K562 (cell line): ENCODE data around the gene SLC35E1. TPM values are rescaled to one million over a fixed set of nuclear protein-coding genes. Genes with fewer than 3 reads are reported as not detected.

Experiments
- ATAC-seq: fragments of 200-7000 bp; cut with Tn5 transposase; 3 replicates; pipeline ENCODE4 v1.9.1; 2020; ENCODE audit warnings: moderate library complexity
- BruUV-seq: library from RNA; stranded (reverse); fragments of 400-500 nt; replicated peaks from 2 replicates; lab custom pipeline; 2021; lab: Mats Ljungman, UMichigan
- CTCF ChIA-PET: fragments of 300-600 bp; formaldehyde crosslinking; extraction: SDS; loops from one replicate; lab custom pipeline; 2021; ENCODE audit warnings: low intra/inter-chr PET ratio; lab: Yijun Ruan, JAX
- POLR2A ChIA-PET: fragments of 300-600, 350-650 bp; sonication (Branson Sonifier 250); formaldehyde crosslinking; extraction: SDS; loops from one replicate; lab custom pipeline; 2021; ENCODE audit warnings: antibody characterized with exemption, inconsistent platforms; lab: Yijun Ruan, JAX
- DNase-seq, 4 experiments: peaks; one replicate each; pipeline versions ENCODE4 v3.0.0 to v3.0.0-alpha.2; 2011 to 2018; ENCODE audit warnings: low spot score in 3 of 4, mixed read lengths in 3 of 4; ENCODE audit errors: extremely low read depth in 1 of 4
- FAIRE-seq: peaks from 2 replicates; lab custom pipeline; 2011; peaks lifted over from hg19 to GRCh38; lab: Jason Lieb, UNC
- H2AFZ ChIP-seq: 2 replicates; pipeline ENCODE4 v1.6.0; 2011; ENCODE audit warnings: low read depth, low read length, control low read depth, inconsistent platforms
- H3K27ac ChIP-seq: fragments of 200-600 bp; 3 replicates; pipeline ENCODE4 v1.8.0; 2011; ENCODE audit warnings: low read depth, mild to moderate bottlenecking, control low read depth, inconsistent platforms, low read length, moderate library complexity, mixed read lengths; ENCODE audit errors: extremely low read depth
- H3K27me3 ChIP-seq, 2 experiments: fragments of 300-600 bp in 1 of 2; 2 replicates in 1 of 2; 3 replicates in 1 of 2; pipeline versions ENCODE4 v1.6.0 to v1.8.0; 2011; ENCODE audit warnings: inconsistent platforms in 2 of 2, low read length in 2 of 2, mild to moderate bottlenecking in 1 of 2, mixed read lengths in 1 of 2, moderate library complexity in 1 of 2; ENCODE audit not compliant: control insufficient read depth in 2 of 2, insufficient read depth in 2 of 2
- H3K36me3 ChIP-seq: fragments of 300-600 bp; 3 replicates; pipeline ENCODE4 v1.8.0; 2011; ENCODE audit warnings: mild to moderate bottlenecking, low read length, inconsistent platforms; ENCODE audit not compliant: control insufficient read depth, insufficient read depth
- H3K4me1 ChIP-seq, 2 experiments: fragments of 200-600 bp in 1 of 2; replicated peaks in 1 of 2; 2 replicates in 1 of 2; 3 replicates in 1 of 2; pipeline versions ENCODE4 v1.5.1 to v1.8.0; 2011; ENCODE audit warnings: inconsistent platforms in 2 of 2, low read length in 2 of 2, mild to moderate bottlenecking in 1 of 2, mixed read lengths in 1 of 2, moderate library complexity in 1 of 2; ENCODE audit not compliant: control insufficient read depth in 2 of 2, insufficient read depth in 2 of 2
- H3K4me2 ChIP-seq: 2 replicates; pipeline ENCODE4 v1.6.1; 2011; ENCODE audit warnings: low read length, control low read depth, inconsistent platforms, mixed read lengths; ENCODE audit not compliant: insufficient read depth
- H3K4me3 ChIP-seq: fragments of 200-600 bp; sonication (generic), shearing (Covaris generic); 2 replicates; pipeline ENCODE4 v1.5.1; 2016; ENCODE audit warnings: control low read depth, inconsistent platforms
- H3K79me2 ChIP-seq: fragments of 200-600 bp; 3 replicates; pipeline ENCODE4 v1.8.0; 2011; ENCODE audit warnings: low read length, inconsistent platforms; ENCODE audit not compliant: control insufficient read depth, insufficient read depth
- H3K9ac ChIP-seq, 2 experiments: 2 replicates each; pipeline versions ENCODE4 v1.6.0 to v1.6.1; 2011; ENCODE audit warnings: low read depth in 2 of 2, low read length in 2 of 2, control low read depth in 1 of 2, inconsistent platforms in 1 of 2, mild to moderate bottlenecking in 1 of 2, mixed read lengths in 1 of 2; ENCODE audit not compliant: insufficient read depth in 1 of 2
- H3K9me1 ChIP-seq: one replicate; pipeline ENCODE4 v1.6.0; 2011; ENCODE audit warnings: inconsistent platforms, mild to moderate bottlenecking, low read length, moderate library complexity; ENCODE audit not compliant: control insufficient read depth, insufficient read depth
- H3K9me3 ChIP-seq: replicated peaks from 2 replicates; pipeline ENCODE4 v1.5.1; 2011; ENCODE audit warnings: low read depth, low read length, inconsistent platforms; ENCODE audit not compliant: control insufficient read depth, insufficient read depth
- H4K20me1 ChIP-seq: replicated peaks from 2 replicates; pipeline ENCODE4 v1.6.1; 2011; ENCODE audit warnings: low read length, inconsistent platforms, mixed read lengths; ENCODE audit not compliant: control insufficient read depth, insufficient read depth
- CEBPB ChIP-seq: fragments of 450-650 bp; IDR thresholded peaks from 2 replicates; pipeline ENCODE4 v1.6.1; 2016; ENCODE audit warnings: missing genetic modification characterization, missing compliant biosample characterization
- CHCHD3 ChIP-seq: fragments of 250-450 bp; sonication (Bioruptor Pico); IDR thresholded peaks from 2 replicates; pipeline ENCODE4 v2.1.2; 2022; ENCODE audit warnings: mild to moderate bottlenecking
- DLX4 ChIP-seq: fragments of 250-450 bp; sonication (Bioruptor Pico); IDR thresholded peaks from 2 replicates; pipeline ENCODE4 v1.6.1; 2021; ENCODE audit warnings: mild to moderate bottlenecking
- HSF4 ChIP-seq: fragments of 250-450 bp; sonication (Bioruptor Pico); IDR thresholded peaks from 2 replicates; pipeline ENCODE4 v2.1.2; 2022; ENCODE audit warnings: mild to moderate bottlenecking, moderate library complexity, borderline replicate concordance
- MYNN ChIP-seq, 2 experiments: sonication (generic); formaldehyde crosslinking in 1 of 2; IDR thresholded peaks; 2 replicates each; pipeline versions ENCODE4 v1.5.0 to v1.6.1; 2016 to 2020; ENCODE audit warnings: antibody characterized with exemption in 1 of 2, missing genetic modification reagents in 1 of 2
- RCOR1 ChIP-seq, 2 experiments: IDR thresholded peaks; 2 replicates each; pipeline ENCODE4 v1.6.1; 2012; ENCODE audit warnings: low read depth in 2 of 2, low read length in 2 of 2, borderline replicate concordance in 1 of 2, improper control_type of control experiment in 1 of 2
- STAG1 ChIP-seq: sonication (generic); formaldehyde crosslinking; IDR thresholded peaks from 2 replicates; pipeline ENCODE4 v1.5.0; 2020; ENCODE audit warnings: missing genetic modification reagents, borderline replicate concordance
- TAF1 ChIP-seq: IDR thresholded peaks from 2 replicates; pipeline ENCODE4 v1.6.1; 2011; ENCODE audit warnings: mild to moderate bottlenecking, low read length, moderate library complexity; ENCODE audit not compliant: insufficient read depth, control insufficient read depth, severe bottlenecking; ENCODE audit errors: extremely low read depth
- TCFL5 ChIP-seq: fragments of 250-450 bp; sonication (Bioruptor Pico); conservative IDR thresholded peaks from 2 replicates; pipeline ENCODE4 v1.6.1; 2021; ENCODE audit warnings: mild to moderate bottlenecking, moderate library complexity, matching md5 sums
- TRIM25 ChIP-seq: fragments of 450-650 bp; IDR thresholded peaks from 2 replicates; pipeline ENCODE4 v1.7.0; 2016; ENCODE audit warnings: borderline replicate concordance
- ZNF197 ChIP-seq: fragments of 200-800 bp; sonication (Bioruptor generic); IDR thresholded peaks from 2 replicates; pipeline ENCODE4 v1.6.1; 2016; ENCODE audit warnings: low read depth, missing genetic modification characterization, missing compliant biosample characterization
- WGBS: fragments of 100-300 bp; shearing (Covaris generic); methylation state at CpG from one replicate; pipeline ENCODE4 v1.1.6; 2016; ENCODE audit warnings: low coverage, mixed read lengths; ENCODE audit not compliant: insufficient coverage; ENCODE audit errors: missing lambda C conversion rate; 5-methylcytosine and 5-hydroxymethylcytosine counted together
- in situ Hi-C: fragments of 300-500 bp; cut with MboI; formaldehyde crosslinking; loops from 4 replicates; pipeline ENCODE4 v1.15.0; 2018; ENCODE audit warnings: inconsistent platforms, mixed read lengths
- intact Hi-C: fragments of 100-400 bp; cut with micrococcal nuclease; formaldehyde crosslinking; loops from 2 replicates; pipeline ENCODE4 v1.14.2; 2022
- polyA plus RNA-seq, 8 experiments: library from polyadenylated mRNA; depleted of rRNA in 4 of 8; stranded (reverse) in 5 of 8; unstranded in 3 of 8; fragments of >200 nt; fragmentation: Nextera tagmentation in 2 of 8; fragmentation: Illumina TruSeq in 1 of 8; extraction: Ambion mirVana in 2 of 8; extraction: Trizol in 1 of 8; gene quantifications; 2 replicates each; pipeline versions ENCODE4 v1.2.1 to v1.2.3, GENCODE V29; 2011 to 2014; ENCODE audit warnings: inconsistent platforms in 1 of 8, missing spikeins in 1 of 8
- total RNA-seq, 7 experiments: library from RNA; depleted of rRNA in 6 of 7; stranded (reverse); fragments of >200 nt in 6 of 7; fragmentation: Illumina TruSeq in 2 of 7; extraction: Trizol in 2 of 7; gene quantifications; 2 replicates each; pipeline versions ENCODE4 v1.2.1 to v1.2.3, GENCODE V29; 2011 to 2021; ENCODE audit warnings: low replicate concordance in 1 of 7

Gene SLC35E1
- total and polyA plus RNA-seq, 9 of the 15 experiments (the other 6 are each of a cell fraction or from before 2014, with no cell fraction given) = 15.0 to 40.1 (median 25.7) TPM

- no peak for TF ChIP-seq TCFL5 (CRISPR knock-in tag)
These were observed 10.8 kb downstream of the SLC35E1 start (continued) for GRCh38 chr19:16561382-16561781.

GRCh38 chr19:16559780-16560276 lies 12.4 kb downstream of the SLC35E1 start:
- H3K4me3 ChIP-seq = no peak overlapping the region
- H3K9me1 ChIP-seq = no peaks in the 10 kb centered on the region
- ChIA-PET CTCF (no interaction called here), POLR2A (interaction anchor here (2.1 kb wide), 1 partner anchor 17 kb away, joined by 6 read pairs; no protein-coding TSS in a partner anchor)
- peaks cover 6 to 16% of the 10 kb centered on the region in 2 experiments; a peak in 3 of 5 replicates for H3K4me1 ChIP-seq
- no peak overlapping the region for H3K4me2 ChIP-seq
- 96% methylated on average over 10 of the region's 10 CpGs for WGBS
- H4K20me1 ChIP-seq = no peaks in the 10 kb centered on the region
- in situ Hi-C loops (no loop called here), intact Hi-C loops (no loop called here)
- no peaks in the 10 kb centered on the region for H3K27me3 ChIP-seq
- no peak for DNase-seq
- no peak overlapping the region for H2AFZ ChIP-seq
- no peak for ATAC-seq
- no peak for FAIRE-seq
- no peak for TF ChIP-seq CHCHD3 (CRISPR knock-in tag)
- peaks cover 5% of the 10 kb centered on the region; the same call in 2 of the 3 replicates for H3K79me2 ChIP-seq
- no peak overlapping the region for H3K9ac ChIP-seq
- H3K27ac ChIP-seq = no peak overlapping the region; the same call in 2 of the 3 replicates
- H3K36me3 ChIP-seq = peaks cover 70% of the 10 kb centered on the region
- no peaks in the 10 kb centered on the region for H3K9me3 ChIP-seq
- no TSS peak for BruUV-seq

GRCh38 chr19:16554776-16555175 lies 17.4 kb downstream of the SLC35E1 start:
- 93% methylated on average over 7 of the region's 8 CpGs for WGBS
- Histone ChIP-seq H3K4me2 (no peak overlapping the region), H3K27ac (no peak overlapping the region), H3K4me1 (no peaks in the 10 kb centered on the region), H3K9me1 (no peaks in the 10 kb centered on the region), H3K9ac (peak overlapping the region in 1 of 2 experiments; percentile 40; a peak in 1 of 4 replicates), H3K4me3 (no peak overlapping the region), H3K79me2 (no peaks in the 10 kb centered on the region), H3K27me3 (no peaks in the 10 kb centered on the region), H2AFZ (no peak overlapping the region), H4K20me1 (no peaks in the 10 kb centered on the region; the same call in 1 of the 2 replicates), H3K36me3 (peaks cover 69% of the 10 kb centered on the region; the same call in 2 of the 3 replicates), H3K9me3 (no peaks in the 10 kb centered on the region)
- CTCF ChIA-PET = no interaction called here
- ATAC-seq (no peak), FAIRE-seq (no peak), DNase-seq (peak in 1 of 4 experiments; percentile 7)
- intact Hi-C loops = no loop called here
- POLR2A ChIA-PET = no interaction called here
- no TSS peak for BruUV-seq
- in situ Hi-C loops = no loop called here
- TF ChIP-seq HSF4 = no peak
- no peak for TF ChIP-seq STAG1 (CRISPR knock-in tag)
- no peak for TF ChIP-seq TAF1
- no peak for TF ChIP-seq MYNN (IDR thresholded peaks at IDR 0.05)
- no peak for TF ChIP-seq MYNN (CRISPR knock-in tag; IDR thresholded peaks at IDR 0.05)
- TF ChIP-seq ZNF197 (CRISPR knock-in tag) = no peak
- no peak for TF ChIP-seq RCOR1 (IDR thresholded peaks at IDR 0.05; ENCODE audit: borderline replicate concordance in 1 of 2, low read depth in 2 of 2, low read length in 2 of 2)
- TF ChIP-seq TRIM25 = no peak
- no peak for TF ChIP-seq DLX4 (CRISPR knock-in tag)
- TF ChIP-seq CEBPB = no peak
